Choroid plexus epithelial cell (primary cell): ENCODE measurements around the gene SMIM13.

ENCODE experiments used
- DNase-seq: peaks from one replicate; pipeline ENCODE4 v3.0.0-alpha.2; 2010; ENCODE audit warnings: low read depth
- H3K4me3 ChIP-seq: 2 replicates; pipeline ENCODE4 v1.5.1; 2011; ENCODE audit warnings: low read depth, mild to moderate bottlenecking, control low read depth, low read length, moderate library complexity
- TF ChIP-seq, protein P1 (sequence below): conservative IDR thresholded peaks from 2 replicates; pipeline ENCODE4 v1.5.1; 2011; ENCODE audit warnings: low read depth, mild to moderate bottlenecking, control low read depth, inconsistent platforms, low read length, moderate library complexity

SMIM13 gene

GRCh38 chr6:11132194-11132888 is 38.7 kb downstream of the SMIM13 start:
- H3K4me3 ChIP-seq: no peak overlapping the region
- DNase-seq: no peak
- TF ChIP-seq, protein P1, sequence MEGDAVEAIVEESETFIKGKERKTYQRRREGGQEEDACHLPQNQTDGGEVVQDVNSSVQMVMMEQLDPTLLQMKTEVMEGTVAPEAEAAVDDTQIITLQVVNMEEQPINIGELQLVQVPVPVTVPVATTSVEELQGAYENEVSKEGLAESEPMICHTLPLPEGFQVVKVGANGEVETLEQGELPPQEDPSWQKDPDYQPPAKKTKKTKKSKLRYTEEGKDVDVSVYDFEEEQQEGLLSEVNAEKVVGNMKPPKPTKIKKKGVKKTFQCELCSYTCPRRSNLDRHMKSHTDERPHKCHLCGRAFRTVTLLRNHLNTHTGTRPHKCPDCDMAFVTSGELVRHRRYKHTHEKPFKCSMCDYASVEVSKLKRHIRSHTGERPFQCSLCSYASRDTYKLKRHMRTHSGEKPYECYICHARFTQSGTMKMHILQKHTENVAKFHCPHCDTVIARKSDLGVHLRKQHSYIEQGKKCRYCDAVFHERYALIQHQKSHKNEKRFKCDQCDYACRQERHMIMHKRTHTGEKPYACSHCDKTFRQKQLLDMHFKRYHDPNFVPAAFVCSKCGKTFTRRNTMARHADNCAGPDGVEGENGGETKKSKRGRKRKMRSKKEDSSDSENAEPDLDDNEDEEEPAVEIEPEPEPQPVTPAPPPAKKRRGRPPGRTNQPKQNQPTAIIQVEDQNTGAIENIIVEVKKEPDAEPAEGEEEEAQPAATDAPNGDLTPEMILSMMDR: no peak

GRCh38 chr6:11133281-11133680 is 39.6 kb downstream of the SMIM13 start:
- DNase-seq: peak; percentile 43
- TF ChIP-seq, protein P1: no peak
- H3K4me3 ChIP-seq: no peak overlapping the region

GRCh38 chr6:11136809-11137208 is 43.2 kb downstream of the SMIM13 start:
- no peak for DNase-seq
- TF ChIP-seq, protein P1: no peak
- no peak overlapping the region for H3K4me3 ChIP-seq

GRCh38 chr6:11139051-11139960 is 45.7 kb downstream of the SMIM13 start:
- TF ChIP-seq, protein P1: no peak
- H3K4me3 ChIP-seq: no peak overlapping the region
- peak; percentile 55 for DNase-seq

- TF ChIP-seq, protein P1: no peak
- H3K4me3 ChIP-seq: no peak overlapping the region
- DNase-seq: peak; percentile 24
These were observed 46.4 kb downstream of the SMIM13 start for GRCh38 chr6:11140056-11140455.

GRCh38 chr6:11141295-11141694 is 47.7 kb downstream of the SMIM13 start:
- no peak for DNase-seq
- TF ChIP-seq, protein P1: no peak
- H3K4me3 ChIP-seq: no peak overlapping the region
